ENCODE data around the gene RDH12. TPM values are rescaled to one million over a fixed set of nuclear protein-coding genes. Genes with fewer than 3 reads are reported as not detected.
"Not testable (repeated sequence)": the region's sequence is repeated elsewhere in the genome, so short reads cannot be mapped to it uniquely, and the experiment has no call there.

RDH12 gene
- under 1 TPM; 0.13 to 0.18 TPM for total RNA-seq
- 0.25 TPM for polyA plus RNA-seq (2013, experiment 1 of 2)
- 0.12 TPM for polyA plus RNA-seq (2013, experiment 2 of 2)
- long read RNA-seq, experiment 1, result 0 reads
- long read RNA-seq, experiment 2, result 0 reads
- long read RNA-seq, experiment 3, partial matches to known transcripts, result 1 of 1 reads
- long read RNA-seq, experiment 3, other reads (novel, unspliced or antisense), result 0 of 1 reads
- long read RNA-seq, experiment 4, result 0 reads

GRCh38 chr14:67701492-67701891 is at the start of gene RDH12:
Gene RDH12, plus strand, starts transcription at chr14:67701886. Its CDS starts 20,757 bp downstream, at chr14:67722643.
- H3K4me3 Mint-ChIP-seq; H3K4me3 ChIP-seq (ENCODE audit: low read length); H3K27me3 ChIP-seq (ENCODE audit: control insufficient read depth, insufficient read depth, low read length, poor library complexity, severe bottlenecking); H3K36me3 Mint-ChIP-seq (ENCODE audit: low read depth); H3K9me3 Mint-ChIP-seq; H3K27me3 Mint-ChIP-seq (ENCODE audit: insufficient read depth); H3K4me1 Mint-ChIP-seq; H3K9me3 ChIP-seq (ENCODE audit: control insufficient read depth, low read length); DNase-seq; H3K27ac ChIP-seq (ENCODE audit: low read depth, low read length); H3K27ac Mint-ChIP-seq; H3K4me1 ChIP-seq (ENCODE audit: control insufficient read depth, insufficient read depth, low read length); H3K9ac ChIP-seq (ENCODE audit: extremely low read depth, low read length, poor library complexity, severe bottlenecking); H3K36me3 ChIP-seq (ENCODE audit: control insufficient read depth, insufficient read depth, low read length): not testable (repeated sequence)
- 92 to 93% methylated on average over 6 to 7 of the region's 8 CpGs for WGBS, 2 experiments (ENCODE audit: insufficient coverage in 1 of 2, insufficient read length in 1 of 2)

DNA sequence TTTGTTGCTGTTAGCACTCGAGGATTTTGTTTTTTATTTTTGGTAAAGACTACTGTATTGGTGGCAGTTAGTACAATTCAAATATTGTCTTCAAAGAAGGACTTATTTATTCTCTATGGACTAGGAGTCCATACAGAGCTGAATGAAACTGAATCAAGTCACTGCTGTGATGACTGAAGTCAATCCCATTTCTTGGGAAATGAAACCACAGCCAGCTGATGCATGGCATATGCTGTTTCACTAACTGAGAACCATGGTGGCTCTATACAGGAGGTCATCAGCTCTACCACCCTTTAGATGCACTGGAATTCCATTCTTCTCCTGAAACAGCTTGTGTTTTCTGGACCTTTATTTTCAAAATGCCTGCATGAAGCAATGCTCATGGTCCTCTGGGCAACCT is 49.5 kb upstream of the RDH12 start:
- TF ChIP-seq, protein P1, sequence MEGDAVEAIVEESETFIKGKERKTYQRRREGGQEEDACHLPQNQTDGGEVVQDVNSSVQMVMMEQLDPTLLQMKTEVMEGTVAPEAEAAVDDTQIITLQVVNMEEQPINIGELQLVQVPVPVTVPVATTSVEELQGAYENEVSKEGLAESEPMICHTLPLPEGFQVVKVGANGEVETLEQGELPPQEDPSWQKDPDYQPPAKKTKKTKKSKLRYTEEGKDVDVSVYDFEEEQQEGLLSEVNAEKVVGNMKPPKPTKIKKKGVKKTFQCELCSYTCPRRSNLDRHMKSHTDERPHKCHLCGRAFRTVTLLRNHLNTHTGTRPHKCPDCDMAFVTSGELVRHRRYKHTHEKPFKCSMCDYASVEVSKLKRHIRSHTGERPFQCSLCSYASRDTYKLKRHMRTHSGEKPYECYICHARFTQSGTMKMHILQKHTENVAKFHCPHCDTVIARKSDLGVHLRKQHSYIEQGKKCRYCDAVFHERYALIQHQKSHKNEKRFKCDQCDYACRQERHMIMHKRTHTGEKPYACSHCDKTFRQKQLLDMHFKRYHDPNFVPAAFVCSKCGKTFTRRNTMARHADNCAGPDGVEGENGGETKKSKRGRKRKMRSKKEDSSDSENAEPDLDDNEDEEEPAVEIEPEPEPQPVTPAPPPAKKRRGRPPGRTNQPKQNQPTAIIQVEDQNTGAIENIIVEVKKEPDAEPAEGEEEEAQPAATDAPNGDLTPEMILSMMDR (conservative IDR thresholded peaks at IDR 0.05), result no peak
- H3K27ac ChIP-seq (ENCODE audit: low read depth, low read length), result no peak overlapping the region
- H3K4me3 ChIP-seq (ENCODE audit: low read length), result no peak overlapping the region
- Mint-ChIP-seq H3K27ac (no peak overlapping the region), H3K36me3 (ENCODE audit: low read depth) (peaks cover 76% of the 10 kb centered on the region), H3K27me3 (ENCODE audit: insufficient read depth) (peaks cover 2% of the 10 kb centered on the region), H3K4me1 (peaks cover 9% of the 10 kb centered on the region), H3K9me3 (no peaks in the 10 kb centered on the region), H3K4me3 (no peak overlapping the region)
- H3K9ac ChIP-seq (ENCODE audit: extremely low read depth, low read length, poor library complexity, severe bottlenecking), result no peak overlapping the region
- H3K27me3 ChIP-seq (ENCODE audit: control insufficient read depth, insufficient read depth, low read length, poor library complexity, severe bottlenecking), result no peaks in the 10 kb centered on the region
- H3K9me3 ChIP-seq (ENCODE audit: control insufficient read depth, low read length), result no peaks in the 10 kb centered on the region
- peaks cover 87% of the 10 kb centered on the region for H3K36me3 ChIP-seq (ENCODE audit: control insufficient read depth, insufficient read depth, low read length)
- no peak for DNase-seq
- 83 to 100% methylated on average over 1 of the region's 1 CpG for WGBS, 2 experiments (ENCODE audit: insufficient coverage in 1 of 2, insufficient read length in 1 of 2)
- H3K4me1 ChIP-seq (ENCODE audit: control insufficient read depth, insufficient read depth, low read length), result peaks cover 15% of the 10 kb centered on the region

DNA sequence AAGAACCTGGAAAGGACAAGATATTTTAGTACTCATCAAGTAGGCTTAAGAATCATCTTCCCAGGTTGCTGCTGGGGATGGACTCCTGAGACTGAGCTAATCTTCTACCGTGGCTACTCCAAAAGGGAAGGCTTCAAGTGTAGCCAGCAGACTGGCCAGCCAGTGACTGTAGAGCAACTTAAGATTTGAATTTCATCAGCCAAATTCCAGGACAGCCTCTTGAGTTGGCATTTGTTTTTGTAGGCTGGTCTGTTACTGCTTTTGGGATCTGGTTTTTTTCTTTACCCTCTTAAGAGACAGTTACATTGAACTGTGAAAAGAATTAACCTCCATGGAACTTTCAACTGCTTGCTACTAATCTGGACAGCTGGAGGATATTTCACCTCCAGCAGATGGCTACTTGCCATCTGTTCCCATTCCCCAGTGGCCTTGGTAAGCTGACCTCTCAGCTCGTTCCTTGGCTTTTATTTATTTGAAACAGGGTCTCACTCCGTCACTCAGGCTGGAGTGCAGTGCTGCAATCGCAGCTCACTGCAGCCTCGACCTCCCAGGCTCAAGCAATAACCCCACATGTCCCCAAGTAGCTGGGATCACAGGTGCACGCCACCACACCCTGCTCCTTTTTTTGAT is 47.9 kb upstream of the RDH12 start:
- Histone ChIP-seq H3K9ac (ENCODE audit: extremely low read depth, low read length, poor library complexity, severe bottlenecking) (no peak overlapping the region), H3K27me3 (ENCODE audit: control insufficient read depth, insufficient read depth, low read length, poor library complexity, severe bottlenecking) (no peaks in the 10 kb centered on the region), H3K9me3 (ENCODE audit: control insufficient read depth, low read length) (no peaks in the 10 kb centered on the region), H3K36me3 (ENCODE audit: control insufficient read depth, insufficient read depth, low read length) (peaks cover 86% of the 10 kb centered on the region), H3K27ac (ENCODE audit: low read depth, low read length) (no peak overlapping the region), H3K4me3 (ENCODE audit: low read length) (no peak overlapping the region), H3K4me1 (ENCODE audit: control insufficient read depth, insufficient read depth, low read length) (peaks cover 6% of the 10 kb centered on the region)
- TF ChIP-seq, protein P1 (conservative IDR thresholded peaks at IDR 0.05), result no peak
- no peak for DNase-seq
- H3K36me3 Mint-ChIP-seq (ENCODE audit: low read depth), result peaks cover 77% of the 10 kb centered on the region
- H3K27me3 Mint-ChIP-seq (ENCODE audit: insufficient read depth), result peaks cover 2% of the 10 kb centered on the region
- no peak overlapping the region for H3K4me3 Mint-ChIP-seq
- WGBS, 2 experiments (ENCODE audit: insufficient coverage in 1 of 2, insufficient read length in 1 of 2), result 97 to 98% methylated on average over 4 to 5 of the region's 6 CpGs
- H3K4me1 Mint-ChIP-seq, result peaks cover 3% of the 10 kb centered on the region
- H3K27ac Mint-ChIP-seq, result no peak overlapping the region
- H3K9me3 Mint-ChIP-seq, result no peaks in the 10 kb centered on the region

Measured in endodermal cell (in vitro differentiated cells).